ENCODE measurements around the gene ZNF362.
"Not testable (repeated sequence)": the region's sequence is repeated elsewhere in the genome, so short reads cannot be mapped to it uniquely, and the experiment has no call there.

Gene ZNF362

GRCh38 chr1:33307494-33307864, 51.2 kb downstream of the ZNF362 start:
- in situ Hi-C loops (cut with MboI; ENCODE audit: low sequenced_read_pairs, unreplicated experiment): no loop called here
- no peak for DNase-seq (ENCODE audit: low spot score)
- no peak for TF ChIP-seq CTCF (IDR thresholded peaks at IDR 0.05; ENCODE audit: borderline replicate concordance, control extremely low read depth, extremely low read depth, insufficient read depth, missing control alignments)

- DNase-seq (ENCODE audit: low spot score); in situ Hi-C loops (cut with MboI; ENCODE audit: low sequenced_read_pairs, unreplicated experiment): not testable (repeated sequence)
Measured at GRCh38 chr1:33309351-33309750, 53.1 kb downstream of the ZNF362 start.

GRCh38 chr1:33310702-33311101, 54.4 kb downstream of the ZNF362 start:
- in situ Hi-C loops (cut with MboI; ENCODE audit: low sequenced_read_pairs, unreplicated experiment): no loop called here
- TF ChIP-seq CTCF (IDR thresholded peaks at IDR 0.05; ENCODE audit: borderline replicate concordance, control extremely low read depth, extremely low read depth, insufficient read depth, missing control alignments): no peak
- no peak for DNase-seq (ENCODE audit: low spot score)

GRCh38 chr1:33311706-33312412, 55.6 kb downstream of the ZNF362 start:
- DNase-seq (ENCODE audit: low spot score): no peak
- in situ Hi-C loops (cut with MboI; ENCODE audit: low sequenced_read_pairs, unreplicated experiment): no loop called here
- no peak for TF ChIP-seq CTCF (IDR thresholded peaks at IDR 0.05; ENCODE audit: borderline replicate concordance, control extremely low read depth, extremely low read depth, insufficient read depth, missing control alignments)

GRCh38 chr1:33312413-33312749, 56.1 kb downstream of the ZNF362 start:
- in situ Hi-C loops (cut with MboI; ENCODE audit: low sequenced_read_pairs, unreplicated experiment): no loop called here
- no peak for TF ChIP-seq CTCF (IDR thresholded peaks at IDR 0.05; ENCODE audit: borderline replicate concordance, control extremely low read depth, extremely low read depth, insufficient read depth, missing control alignments)
- DNase-seq (ENCODE audit: low spot score): no peak

- TF ChIP-seq CTCF (IDR thresholded peaks at IDR 0.05; ENCODE audit: borderline replicate concordance, control extremely low read depth, extremely low read depth, insufficient read depth, missing control alignments): no peak
- DNase-seq (ENCODE audit: low spot score): no peak
- in situ Hi-C loops (cut with MboI; ENCODE audit: low sequenced_read_pairs, unreplicated experiment): no loop called here
Measured at GRCh38 chr1:33314416-33314815, 58.1 kb downstream of the ZNF362 start.

GRCh38 chr1:33316601-33317000, 60.3 kb downstream of the ZNF362 start:
- no peak for TF ChIP-seq CTCF (IDR thresholded peaks at IDR 0.05; ENCODE audit: borderline replicate concordance, control extremely low read depth, extremely low read depth, insufficient read depth, missing control alignments)
- no peak for DNase-seq (ENCODE audit: low spot score)
- in situ Hi-C loops (cut with MboI; ENCODE audit: low sequenced_read_pairs, unreplicated experiment): no loop called here

Data from GM13976 (cell line).